GM12878 (cell line): ENCODE measurements around the gene CDX1. TPM values are rescaled to one million over a fixed set of nuclear protein-coding genes. Genes with fewer than 3 reads are reported as not detected.

Source experiments
- ATAC-seq: fragments of 200-7000 bp; cut with Tn5 transposase; 3 replicates; pipeline ENCODE4 v1.9.1; 2020; ENCODE audit warnings: mild to moderate bottlenecking, moderate library complexity
- BruUV-seq: library from RNA; stranded (reverse); fragments of 400-500 nt; replicated peaks from 2 replicates; lab custom pipeline; 2021; lab: Mats Ljungman, UMichigan
- CTCF ChIA-PET: fragments of 300-600 bp; sonication (Branson Sonifier 250); formaldehyde crosslinking; extraction: SDS; loops from one replicate; lab custom pipeline; 2021; ENCODE audit warnings: inconsistent platforms; lab: Yijun Ruan, JAX
- POLR2A ChIA-PET: fragments of 350-600 bp; formaldehyde crosslinking; extraction: SDS; loops from one replicate; lab custom pipeline; 2021; ENCODE audit warnings: inconsistent platforms; lab: Charles Lee
- RAD21 ChIA-PET: fragments of 300-600 bp; sonication (Branson Sonifier 250); formaldehyde crosslinking; loops from one replicate; lab custom pipeline; 2023; ENCODE audit warnings: antibody characterized with exemption; ENCODE audit not compliant: unreplicated experiment; lab: Charles Lee
- SMC1A ChIA-PET: fragments of 300-600 bp; sonication (Branson Sonifier 250); formaldehyde crosslinking; loops from one replicate; lab custom pipeline; 2023; ENCODE audit not compliant: unreplicated experiment, uncharacterized antibody; lab: Charles Lee
- DNase-seq: peaks from one replicate; pipeline ENCODE4 v3.0.0-alpha.2; 2011; ENCODE audit warnings: low read depth, low spot score
- FAIRE-seq: peaks from 3 replicates; lab custom pipeline; 2011; peaks lifted over from hg19 to GRCh38; lab: Jason Lieb, UNC
- H2AFZ ChIP-seq: 2 replicates; pipeline ENCODE4 v1.6.0; 2011; ENCODE audit warnings: low read depth, low read length, control low read depth; ENCODE audit not compliant: control insufficient read depth
- H3K27ac ChIP-seq: 2 replicates; pipeline ENCODE4 v1.5.1; 2011; ENCODE audit warnings: control low read depth; ENCODE audit not compliant: control insufficient read depth, insufficient read depth
- H3K27me3 ChIP-seq, 2 experiments: replicated peaks in 1 of 2; 2 replicates each; pipeline versions ENCODE4 v1.6.0 to v1.6.1; 2011; ENCODE audit warnings: low read length in 1 of 2; ENCODE audit not compliant: control insufficient read depth in 2 of 2, insufficient read depth in 2 of 2
- H3K36me3 ChIP-seq, 2 experiments: 2 replicates each; pipeline ENCODE4 v1.5.1; 2011; ENCODE audit warnings: low read length in 1 of 2; ENCODE audit not compliant: control insufficient read depth in 2 of 2, insufficient read depth in 2 of 2
- H3K4me1 ChIP-seq: 2 replicates; pipeline ENCODE4 v1.6.1; 2011; ENCODE audit warnings: mild to moderate bottlenecking, low read length, moderate library complexity, mixed read lengths; ENCODE audit not compliant: control insufficient read depth, insufficient read depth
- H3K4me2 ChIP-seq: 2 replicates; pipeline ENCODE4 v1.6.0; 2011; ENCODE audit warnings: control low read depth; ENCODE audit not compliant: control insufficient read depth, insufficient read depth
- H3K4me3 ChIP-seq: fragments of 200-600 bp; sonication (generic); 2 replicates; pipeline ENCODE4 v1.5.1; 2016
- H3K79me2 ChIP-seq: 2 replicates; pipeline ENCODE4 v1.6.0; 2011; ENCODE audit warnings: low read length; ENCODE audit not compliant: control insufficient read depth, insufficient read depth
- H3K9ac ChIP-seq: 2 replicates; pipeline ENCODE4 v1.8.0; 2011; ENCODE audit warnings: low read length, control low read depth, mixed read lengths; ENCODE audit not compliant: control insufficient read depth, insufficient read depth
- H3K9me3 ChIP-seq: replicated peaks from 3 replicates; pipeline ENCODE4 v1.5.1; 2011; ENCODE audit warnings: mild to moderate bottlenecking, low read length; ENCODE audit not compliant: control insufficient read depth, insufficient read depth
- H4K20me1 ChIP-seq: 2 replicates; pipeline ENCODE4 v1.6.0; 2011; ENCODE audit not compliant: control insufficient read depth, insufficient read depth
- CTCF ChIP-seq, 3 experiments: IDR thresholded peaks in 2 of 3; conservative IDR thresholded peaks in 1 of 3; 2 replicates each; pipeline ENCODE4 v1.5.1; 2011; ENCODE audit warnings: low read depth in 3 of 3, low read length in 3 of 3, mild to moderate bottlenecking in 3 of 3, control low read depth in 2 of 3, moderate library complexity in 2 of 3, inconsistent platforms in 1 of 3, mixed read lengths in 1 of 3; ENCODE audit not compliant: control insufficient read depth in 2 of 3, insufficient read depth in 1 of 3; ENCODE audit errors: extremely low read depth in 1 of 3
- EP300 ChIP-seq, 2 experiments: fragments of 150-350 bp in 1 of 2; IDR thresholded peaks; 2 replicates each; pipeline ENCODE4 v1.6.1; 2011 to 2012; ENCODE audit warnings: low read depth in 2 of 2, low read length in 2 of 2, borderline replicate concordance in 1 of 2, improper control_type of control experiment in 1 of 2, inconsistent platforms in 1 of 2; ENCODE audit not compliant: control insufficient read depth in 1 of 2
- HDAC6 ChIP-seq: fragments of 200-600 bp; sonication (generic); IDR thresholded peaks from one replicate; pipeline ENCODE4 v1.8.0; 2017; ENCODE audit warnings: antibody characterized with exemption; ENCODE audit not compliant: unreplicated experiment
- MEF2A ChIP-seq: IDR thresholded peaks from 2 replicates; pipeline ENCODE4 v1.6.1; 2011; ENCODE audit warnings: low read depth, mild to moderate bottlenecking, low read length, moderate library complexity; ENCODE audit not compliant: insufficient read depth
- WGBS: methylation state at CpG from one replicate; pipeline ENCODE4 v1.1.6; 2016; ENCODE audit warnings: low lambda C conversion rate; ENCODE audit not compliant: insufficient replicate concordance, insufficient coverage; ENCODE audit errors: missing lambda C conversion rate; 5-methylcytosine and 5-hydroxymethylcytosine counted together
- in situ Hi-C: fragments of 300-500 bp; cut with MboI; formaldehyde crosslinking; loops from 9 replicates; pipeline ENCODE4 v1.14.3; 2018; ENCODE audit warnings: mixed read lengths
- intact Hi-C: fragments of 100-400 bp; cut with micrococcal nuclease; formaldehyde crosslinking; loops from one replicate; pipeline ENCODE4 v1.14.2; 2022; ENCODE audit not compliant: unreplicated experiment
- polyA plus RNA-seq, 11 experiments: library from polyadenylated mRNA; depleted of rRNA in 4 of 11; unstranded in 6 of 11; stranded (reverse) in 5 of 11; fragments of >200 nt; fragmentation: Nextera tagmentation in 4 of 11; fragmentation: Illumina TruSeq in 1 of 11; extraction: Ambion mirVana in 4 of 11; extraction: Trizol in 1 of 11; gene quantifications; 1 replicate in 1 of 11; 2 replicates in 10 of 11; pipeline versions ENCODE4 v1.2.1 to v1.2.3, GENCODE V29; 2011 to 2016; ENCODE audit warnings: inconsistent platforms in 2 of 11, missing spikeins in 2 of 11, low read depth in 1 of 11
- total RNA-seq, 4 experiments: library from RNA; depleted of rRNA in 3 of 4; stranded (reverse); fragments of >200 nt in 3 of 4; fragmentation: Illumina TruSeq in 1 of 4; extraction: Trizol in 1 of 4; gene quantifications; 2 replicates each; pipeline versions ENCODE4 v1.2.1 to v1.2.3, GENCODE V29; 2013 to 2021
- TF ChIP-seq, protein P1 (sequence below): fragments of 450-650 bp; IDR thresholded peaks from 2 replicates; pipeline ENCODE4 v1.6.1; 2017; ENCODE audit warnings: antibody characterized with exemption, mild to moderate bottlenecking, moderate library complexity

The CDX1 gene
- total and polyA plus RNA-seq, 10 of the 15 experiments (the other 5 are each of a cell fraction or from before 2014, with no cell fraction given), result not detected

GRCh38 chr5:150121448-150122157, 45.0 kb upstream of the CDX1 start:
- H3K27ac ChIP-seq, result no peak overlapping the region
- RAD21 ChIA-PET, result interaction anchor here (0.6 to 1.7 kb wide), 6 partner anchors 39 to 146 kb away, joined by 3 to 4 read pairs (median 4); no protein-coding TSS in a partner anchor
- in situ Hi-C loops, result no loop called here

More at GRCh38 chr5:150121448-150122157, 45.0 kb upstream of the CDX1 start:
- no peak for ATAC-seq
- TF ChIP-seq, protein P1, sequence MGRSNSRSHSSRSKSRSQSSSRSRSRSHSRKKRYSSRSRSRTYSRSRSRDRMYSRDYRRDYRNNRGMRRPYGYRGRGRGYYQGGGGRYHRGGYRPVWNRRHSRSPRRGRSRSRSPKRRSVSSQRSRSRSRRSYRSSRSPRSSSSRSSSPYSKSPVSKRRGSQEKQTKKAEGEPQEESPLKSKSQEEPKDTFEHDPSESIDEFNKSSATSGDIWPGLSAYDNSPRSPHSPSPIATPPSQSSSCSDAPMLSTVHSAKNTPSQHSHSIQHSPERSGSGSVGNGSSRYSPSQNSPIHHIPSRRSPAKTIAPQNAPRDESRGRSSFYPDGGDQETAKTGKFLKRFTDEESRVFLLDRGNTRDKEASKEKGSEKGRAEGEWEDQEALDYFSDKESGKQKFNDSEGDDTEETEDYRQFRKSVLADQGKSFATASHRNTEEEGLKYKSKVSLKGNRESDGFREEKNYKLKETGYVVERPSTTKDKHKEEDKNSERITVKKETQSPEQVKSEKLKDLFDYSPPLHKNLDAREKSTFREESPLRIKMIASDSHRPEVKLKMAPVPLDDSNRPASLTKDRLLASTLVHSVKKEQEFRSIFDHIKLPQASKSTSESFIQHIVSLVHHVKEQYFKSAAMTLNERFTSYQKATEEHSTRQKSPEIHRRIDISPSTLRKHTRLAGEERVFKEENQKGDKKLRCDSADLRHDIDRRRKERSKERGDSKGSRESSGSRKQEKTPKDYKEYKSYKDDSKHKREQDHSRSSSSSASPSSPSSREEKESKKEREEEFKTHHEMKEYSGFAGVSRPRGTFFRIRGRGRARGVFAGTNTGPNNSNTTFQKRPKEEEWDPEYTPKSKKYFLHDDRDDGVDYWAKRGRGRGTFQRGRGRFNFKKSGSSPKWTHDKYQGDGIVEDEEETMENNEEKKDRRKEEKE, result no peak
- no peak for TF ChIP-seq HDAC6
- TF ChIP-seq MEF2A, result no peak
- TF ChIP-seq CTCF (IDR thresholded peaks at IDR 0.05 in 2 of 3, conservative IDR thresholded peaks at IDR 0.05 in 1 of 3; ENCODE audit: control insufficient read depth in 2 of 3, extremely low read depth in 1 of 3, insufficient read depth in 1 of 3, low read depth in 3 of 3, low read length in 3 of 3), result no peak
- no peak for TF ChIP-seq EP300 (IDR thresholded peaks at IDR 0.05; ENCODE audit: borderline replicate concordance in 1 of 2, control insufficient read depth in 1 of 2, low read depth in 2 of 2, low read length in 2 of 2)
- no peak overlapping the region for H3K4me3 ChIP-seq
- H3K4me2 ChIP-seq, result no peak overlapping the region
- BruUV-seq, result no TSS peak
- intact Hi-C loops, result no loop called here
- FAIRE-seq, result no peak
- no peaks in the 10 kb centered on the region for H3K79me2 ChIP-seq
- H3K27me3 ChIP-seq, result no peaks in the 10 kb centered on the region
- H3K9me3 ChIP-seq, result no peaks in the 10 kb centered on the region
- no peaks in the 10 kb centered on the region for H3K36me3 ChIP-seq
- H2AFZ ChIP-seq, result peak overlapping the region; percentile 56
- no peak overlapping the region for H3K9ac ChIP-seq
- WGBS, result 43% methylated on average over 14 of the region's 14 CpGs
- POLR2A ChIA-PET, result no interaction called here
- H4K20me1 ChIP-seq, result no peaks in the 10 kb centered on the region
- SMC1A ChIA-PET, result interaction anchor here (0.6 to 1.5 kb wide), 5 partner anchors 9 to 171 kb away, joined by 3 to 6 read pairs (median 4); no protein-coding TSS in a partner anchor
- no peaks in the 10 kb centered on the region for H3K4me1 ChIP-seq
- CTCF ChIA-PET, result interaction anchor here (0.8 to 2.6 kb wide), 23 partner anchors 9 to 204 kb away, joined by 3 to 17 read pairs (median 4); no protein-coding TSS in a partner anchor
- no peak for DNase-seq
